Measurements from ENCODE around the gene ROCK2. TPM values are rescaled to one million over a fixed set of nuclear protein-coding genes. Genes with fewer than 3 reads are reported as not detected.

The ROCK2 gene
- total RNA-seq, 1 donor from 2014 or later = 41.7 TPM

GRCh38 chr2:11222845-11223244 is 121.6 kb downstream of the ROCK2 start:
- Mint-ChIP-seq H3K27me3 (no peaks in the 10 kb centered on the region), H3K36me3 (peaks cover 10% of the 10 kb centered on the region), H3K9me3 (no peaks in the 10 kb centered on the region), H3K4me1 (ENCODE audit: unreplicated experiment) (no peaks in the 10 kb centered on the region), H3K4me3 (no peak overlapping the region), H3K27ac (no peak overlapping the region)
- TF ChIP-seq CTCF (conservative IDR thresholded peaks at IDR 0.05) = no peak
- DNase-seq (ENCODE audit: extremely low spot score, unreplicated experiment) = no peak

GRCh38 chr2:11220445-11220844 is 124.0 kb downstream of the ROCK2 start:
- DNase-seq (ENCODE audit: extremely low spot score, unreplicated experiment) = no peak
- Mint-ChIP-seq H3K27me3 (no peaks in the 10 kb centered on the region), H3K27ac (no peak overlapping the region), H3K36me3 (peaks cover 17% of the 10 kb centered on the region), H3K9me3 (no peaks in the 10 kb centered on the region), H3K4me1 (ENCODE audit: unreplicated experiment) (no peaks in the 10 kb centered on the region), H3K4me3 (no peak overlapping the region)
- no peak for TF ChIP-seq CTCF (conservative IDR thresholded peaks at IDR 0.05)

- no peak for DNase-seq (ENCODE audit: extremely low spot score, unreplicated experiment)
- Mint-ChIP-seq H3K9me3 (no peaks in the 10 kb centered on the region), H3K36me3 (peaks cover 42% of the 10 kb centered on the region), H3K27me3 (no peaks in the 10 kb centered on the region), H3K4me1 (ENCODE audit: unreplicated experiment) (no peaks in the 10 kb centered on the region), H3K27ac (no peak overlapping the region), H3K4me3 (no peak overlapping the region)
- no peak for TF ChIP-seq CTCF (conservative IDR thresholded peaks at IDR 0.05)
Measured at GRCh38 chr2:11215407-11215806, 129.0 kb downstream of the ROCK2 start.

GRCh38 chr2:11214770-11215169 is 129.7 kb downstream of the ROCK2 start:
- no peaks in the 10 kb centered on the region for H3K4me1 Mint-ChIP-seq (ENCODE audit: unreplicated experiment)
- H3K27me3 Mint-ChIP-seq = no peaks in the 10 kb centered on the region
- no peak overlapping the region for H3K27ac Mint-ChIP-seq
- H3K4me3 Mint-ChIP-seq = no peak overlapping the region
- no peaks in the 10 kb centered on the region for H3K9me3 Mint-ChIP-seq
- peaks cover 40% of the 10 kb centered on the region for H3K36me3 Mint-ChIP-seq
- TF ChIP-seq CTCF (conservative IDR thresholded peaks at IDR 0.05) = no peak
- DNase-seq (ENCODE audit: extremely low spot score, unreplicated experiment) = no peak

GRCh38 chr2:11213975-11214374 is 130.5 kb downstream of the ROCK2 start:
- Mint-ChIP-seq H3K27me3 (no peaks in the 10 kb centered on the region), H3K27ac (no peak overlapping the region), H3K4me1 (ENCODE audit: unreplicated experiment) (no peaks in the 10 kb centered on the region), H3K9me3 (no peaks in the 10 kb centered on the region), H3K4me3 (no peak overlapping the region), H3K36me3 (peaks cover 36% of the 10 kb centered on the region)
- TF ChIP-seq CTCF (conservative IDR thresholded peaks at IDR 0.05) = no peak
- DNase-seq (ENCODE audit: extremely low spot score, unreplicated experiment) = no peak

- no peak overlapping the region for H3K27ac Mint-ChIP-seq
- no peaks in the 10 kb centered on the region for H3K4me1 Mint-ChIP-seq (ENCODE audit: unreplicated experiment)
- no peak for DNase-seq (ENCODE audit: extremely low spot score, unreplicated experiment)
- H3K9me3 Mint-ChIP-seq = no peaks in the 10 kb centered on the region
- no peak for TF ChIP-seq CTCF (conservative IDR thresholded peaks at IDR 0.05)
- peaks cover 36% of the 10 kb centered on the region for H3K36me3 Mint-ChIP-seq
- H3K27me3 Mint-ChIP-seq = no peaks in the 10 kb centered on the region
- H3K4me3 Mint-ChIP-seq = no peak overlapping the region
Measured at GRCh38 chr2:11213090-11213638, 131.3 kb downstream of the ROCK2 start.

All from type B pancreatic cell (in vitro differentiated cells).